CD4-positive, alpha-beta T cell (primary cell): Measurements from ENCODE around the gene MACROD2. TPM values are rescaled to one million over a fixed set of nuclear protein-coding genes. Genes with fewer than 3 reads are reported as not detected.

Source experiments
- ATAC-seq: fragments of 200-7000 bp; cut with Tn5 transposase; one replicate; pipeline ENCODE4 v1.10.0; 2022; ENCODE audit warnings: mild to moderate bottlenecking; ENCODE audit not compliant: poor library complexity
- CTCF ChIA-PET: fragments of 350-600 bp; sonication (Branson Sonifier 250); formaldehyde crosslinking; loops from one replicate; lab custom pipeline; 2021; ENCODE audit warnings: antibody characterized with exemption, inconsistent platforms; lab: Charles Lee
- POLR2A ChIA-PET: fragments of 350-600 bp; sonication (Branson Sonifier 250); formaldehyde crosslinking; loops from one replicate; lab custom pipeline; 2021; ENCODE audit warnings: antibody characterized with exemption, inconsistent platforms; lab: Charles Lee
- DNase-seq, 14 experiments: peaks; one replicate each; pipeline ENCODE4 v3.0.0-alpha.2; 2013 to 2020; ENCODE audit warnings: mixed read lengths in 2 of 14
- H3K27ac ChIP-seq, 2 donors: one replicate each; pipeline versions ENCODE4 v1.5.1 to v1.7.0; 2013; ENCODE audit warnings: low read length in 2 of 2, low read depth in 1 of 2, mild to moderate bottlenecking in 1 of 2
- H3K27me3 ChIP-seq, 2 experiments: 1 replicate in 1 of 2; 2 replicates in 1 of 2; pipeline versions ENCODE4 v1.6.1 to v1.7.0; 2013; ENCODE audit warnings: low read length in 2 of 2, control low read depth in 1 of 2, mild to moderate bottlenecking in 1 of 2, moderate library complexity in 1 of 2; ENCODE audit not compliant: insufficient read depth in 2 of 2, control insufficient read depth in 1 of 2
- H3K36me3 ChIP-seq: one replicate; pipeline ENCODE4 v1.6.1; 2013; ENCODE audit warnings: low read length, control low read depth; ENCODE audit not compliant: insufficient read depth
- H3K4me1 ChIP-seq: one replicate; pipeline ENCODE4 v1.6.1; 2013; ENCODE audit warnings: low read length, control low read depth; ENCODE audit not compliant: insufficient read depth
- H3K4me3 ChIP-seq: one replicate; pipeline ENCODE4 v1.5.1; 2013; ENCODE audit warnings: mild to moderate bottlenecking, low read length, moderate library complexity
- H3K9me3 ChIP-seq, 2 experiments: 1 replicate in 1 of 2; 2 replicates in 1 of 2; pipeline versions ENCODE4 v1.6.1 to v1.7.0; 2013; ENCODE audit warnings: low read length in 2 of 2, mild to moderate bottlenecking in 2 of 2, control low read depth in 1 of 2, moderate library complexity in 1 of 2; ENCODE audit not compliant: control insufficient read depth in 1 of 2, insufficient read depth in 1 of 2
- H3K27ac Mint-ChIP-seq: one replicate; pipeline ENCODE4 v1.8.0; 2020; ENCODE audit warnings: mixed read lengths
- H3K27me3 Mint-ChIP-seq: one replicate; pipeline ENCODE4 v1.8.0; 2021; ENCODE audit warnings: mixed read lengths
- H3K36me3 Mint-ChIP-seq: one replicate; pipeline ENCODE4 v1.8.0; 2021; ENCODE audit warnings: low read depth, mixed read lengths
- H3K4me1 Mint-ChIP-seq: one replicate; pipeline ENCODE4 v1.8.0; 2021; ENCODE audit warnings: low read depth, mixed read lengths
- H3K4me3 Mint-ChIP-seq: one replicate; pipeline ENCODE4 v1.8.0; 2020; ENCODE audit warnings: mild to moderate bottlenecking, mixed read lengths
- H3K9me3 Mint-ChIP-seq: one replicate; pipeline ENCODE4 v1.8.0; 2020; ENCODE audit warnings: mixed read lengths
- CTCF ChIP-seq: fragments of 200-600 bp; IDR thresholded peaks from one replicate; pipeline ENCODE4 v1.8.0; 2022; ENCODE audit warnings: antibody characterized with exemption, mild to moderate bottlenecking
- intact Hi-C, 2 experiments: fragments of 100-400 bp; cut with DNase I in 1 of 2; cut with micrococcal nuclease in 1 of 2; formaldehyde crosslinking; loops; one replicate each; pipeline versions ENCODE4 v1.15.1 to v1.9.0; 2023 to 2025; cut with DNase I, micrococcal nuclease
- total RNA-seq, 174 experiments: library from RNA in 2 of 174; stranded (reverse) in 2 of 174; gene quantifications; one replicate each; pipeline ENCODE4 v1.2.3 and lab custom pipeline; 2021 to 2026

Gene MACROD2
- total RNA-seq, 2 experiments from 2014 or later = not detected

- intact Hi-C loops = loop anchor here in 1 of 2 experiments (10.0 kb wide), 1 partner anchor 64 kb away; no protein-coding TSS in a partner anchor
Observed at GRCh38 chr20:15081261-15081660, 1085.9 kb downstream of the MACROD2 start.

GRCh38 chr20:15091421-15092037 lies 1096.2 kb downstream of the MACROD2 start:
- intact Hi-C loops = no loop called here
- H3K4me1 Mint-ChIP-seq = no peaks in the 10 kb centered on the region

More at GRCh38 chr20:15081261-15081660, 1085.9 kb downstream of the MACROD2 start:
- H3K36me3 Mint-ChIP-seq = no peaks in the 10 kb centered on the region
- Histone ChIP-seq H3K4me3 (no peak overlapping the region), H3K9me3 (no peaks in the 10 kb centered on the region), H3K27ac (no peak overlapping the region), H3K36me3 (no peaks in the 10 kb centered on the region), H3K27me3 (no peaks in the 10 kb centered on the region), H3K4me1 (no peaks in the 10 kb centered on the region)
- no peaks in the 10 kb centered on the region for H3K9me3 Mint-ChIP-seq
- H3K27me3 Mint-ChIP-seq = no peaks in the 10 kb centered on the region
- no peak overlapping the region for H3K4me3 Mint-ChIP-seq
- ChIA-PET CTCF (no interaction called here), POLR2A (no interaction called here)
- no peak overlapping the region for H3K27ac Mint-ChIP-seq
- TF ChIP-seq CTCF = no peak
- ATAC-seq (no peak), DNase-seq (no peak)
- no peaks in the 10 kb centered on the region for H3K4me1 Mint-ChIP-seq

GRCh38 chr20:15098351-15098750 lies 1103.0 kb downstream of the MACROD2 start:
- H3K27me3 Mint-ChIP-seq = no peaks in the 10 kb centered on the region
- no peak overlapping the region for H3K27ac Mint-ChIP-seq
- H3K36me3 ChIP-seq = no peaks in the 10 kb centered on the region
- no peak overlapping the region for H3K4me3 Mint-ChIP-seq
- DNase-seq (no peak), ATAC-seq (no peak)
- no peaks in the 10 kb centered on the region for H3K4me1 ChIP-seq
- H3K27ac ChIP-seq = no peak overlapping the region
- H3K9me3 Mint-ChIP-seq = peaks cover 8% of the 10 kb centered on the region
- H3K4me1 Mint-ChIP-seq = no peaks in the 10 kb centered on the region
- intact Hi-C loops = no loop called here
- no peak overlapping the region for H3K4me3 ChIP-seq
- POLR2A ChIA-PET = no interaction called here
- TF ChIP-seq CTCF = no peak
- H3K36me3 Mint-ChIP-seq = no peaks in the 10 kb centered on the region
- CTCF ChIA-PET = no interaction called here
- no peaks in the 10 kb centered on the region for H3K27me3 ChIP-seq
- H3K9me3 ChIP-seq = peaks cover 0 to 17% of the 10 kb centered on the region in 2 experiments

More at GRCh38 chr20:15091421-15092037, 1096.2 kb downstream of the MACROD2 start:
- Histone ChIP-seq H3K4me1 (no peaks in the 10 kb centered on the region), H3K27ac (no peak overlapping the region), H3K36me3 (no peaks in the 10 kb centered on the region), H3K9me3 (peaks cover 0 to 12% of the 10 kb centered on the region in 2 experiments), H3K4me3 (no peak overlapping the region), H3K27me3 (no peaks in the 10 kb centered on the region)
- Mint-ChIP-seq H3K4me3 (no peak overlapping the region), H3K27ac (no peak overlapping the region), H3K9me3 (no peaks in the 10 kb centered on the region), H3K36me3 (no peaks in the 10 kb centered on the region), H3K27me3 (no peaks in the 10 kb centered on the region)
- DNase-seq (no peak), ATAC-seq (no peak)
- ChIA-PET CTCF (no interaction called here), POLR2A (no interaction called here)
- no peak for TF ChIP-seq CTCF
